Stimulated activated CD4-positive, alpha-beta T cell treated with anti-CD3 and anti-CD28 coated beads, Interleukin-4, amount 100 ng/mL, for 1 hour (primary cell): Measurements from ENCODE around the gene MAMDC4.
A peak's percentile ranks its signal among the peaks of the same experiment; 100 is the strongest.
"Not testable (repeated sequence)": the region's sequence is repeated elsewhere in the genome, so short reads cannot be mapped to it uniquely, and the experiment has no call there.

ENCODE experiments used
- DNase-seq: peaks from one replicate; pipeline ENCODE4 v3.0.0-alpha.2; 2020

MAMDC4 gene

GRCh38 chr9:136825295-136826187 is 26.6 kb upstream of the MAMDC4 start:
- DNase-seq: no peak

DNA sequence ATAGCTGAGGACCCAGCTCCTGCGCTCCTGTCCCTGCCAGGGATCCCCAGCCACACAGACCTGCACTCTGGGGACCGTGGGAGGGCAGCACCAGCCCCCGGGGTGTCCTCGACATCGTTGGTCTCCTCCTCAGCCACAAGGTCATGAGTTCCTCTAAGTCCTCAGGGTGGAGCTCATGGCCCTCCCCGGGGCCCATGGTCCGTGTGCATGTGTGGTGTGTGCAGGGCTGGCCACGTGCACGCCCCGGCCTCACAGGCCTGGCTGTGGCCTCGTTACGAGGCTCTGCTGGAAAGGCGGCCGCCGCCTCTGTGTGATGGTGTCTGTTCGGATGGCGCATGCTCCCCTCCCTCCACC is 26.0 kb upstream of the MAMDC4 start:
- DNase-seq: no peak

DNA sequence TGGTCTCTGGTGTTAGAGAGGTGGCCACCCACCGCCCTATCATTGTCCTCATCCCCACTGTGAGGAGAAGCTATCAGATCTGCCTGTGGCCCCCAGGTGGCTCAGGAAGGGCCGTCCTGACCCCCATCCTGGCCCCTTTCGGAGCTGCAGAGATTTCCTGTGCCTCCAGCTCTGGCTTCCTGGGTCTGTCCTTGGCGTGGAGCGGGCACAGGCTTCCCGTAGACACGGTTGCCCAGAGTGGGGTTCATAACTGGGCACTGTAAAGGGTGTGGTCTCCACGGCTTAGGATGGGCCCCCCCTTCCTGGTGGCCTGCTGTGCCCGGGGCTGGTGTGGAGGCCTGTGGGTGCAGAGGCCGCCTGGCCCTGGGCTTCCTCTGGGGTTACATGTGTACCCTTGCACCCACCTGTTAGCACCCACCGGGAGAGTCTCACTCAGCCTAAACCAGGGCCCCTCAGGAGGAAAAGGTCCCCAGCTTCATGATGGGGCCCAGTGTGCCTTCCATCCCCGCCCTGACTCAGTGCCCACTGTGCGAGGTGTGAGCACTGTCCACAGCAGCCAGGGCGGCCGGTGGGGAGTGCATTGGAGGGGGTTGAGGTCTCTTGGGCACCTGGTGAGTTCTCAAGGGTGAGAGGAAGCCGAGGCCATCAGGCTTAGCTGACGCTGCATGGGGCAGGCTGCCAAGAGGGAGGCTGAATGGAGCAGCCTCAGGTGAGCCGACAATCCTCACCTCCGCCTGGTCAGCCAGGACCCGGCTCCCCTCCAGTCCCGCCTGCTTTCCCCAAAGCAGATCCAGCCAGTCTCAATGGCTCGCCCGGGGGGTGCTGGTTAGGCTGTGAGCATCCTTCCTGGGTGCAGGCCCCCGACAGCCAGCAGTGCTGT is 25.2 kb upstream of the MAMDC4 start:
- no peak for DNase-seq

DNA sequence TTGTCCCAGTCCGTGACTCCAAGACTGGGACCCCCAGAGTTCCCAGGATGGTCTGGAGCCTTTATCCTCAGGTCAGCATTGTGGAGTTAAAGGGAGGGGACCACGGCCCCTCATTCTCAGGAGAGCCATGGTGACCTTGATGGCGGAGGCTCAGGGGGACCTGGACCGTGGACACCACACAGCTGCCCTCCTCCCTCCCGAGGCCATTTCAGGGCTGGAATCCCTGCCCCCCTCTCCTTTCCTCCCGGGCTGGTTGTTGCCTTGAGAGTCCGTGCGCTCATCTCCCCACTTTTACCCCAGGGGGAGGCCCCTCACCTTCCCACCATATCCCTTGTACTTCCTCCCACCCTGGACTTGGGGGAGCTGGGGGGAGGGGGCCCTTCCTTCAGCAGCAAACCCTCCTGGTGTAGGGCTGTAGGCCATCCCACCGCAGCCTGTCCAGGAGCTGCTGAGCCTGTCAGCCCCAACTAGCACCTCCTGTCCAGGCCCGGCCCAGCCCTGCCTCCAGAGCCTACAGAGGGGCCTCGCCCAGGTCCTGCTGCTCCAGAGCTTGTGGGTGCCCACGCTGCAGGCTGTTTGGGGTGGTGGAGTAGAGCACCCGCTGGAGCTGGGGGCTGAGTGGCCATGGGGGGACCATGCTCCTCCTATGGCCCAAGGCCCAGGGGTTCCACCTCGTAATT is 24.2 kb upstream of the MAMDC4 start:
- no peak for DNase-seq

DNA sequence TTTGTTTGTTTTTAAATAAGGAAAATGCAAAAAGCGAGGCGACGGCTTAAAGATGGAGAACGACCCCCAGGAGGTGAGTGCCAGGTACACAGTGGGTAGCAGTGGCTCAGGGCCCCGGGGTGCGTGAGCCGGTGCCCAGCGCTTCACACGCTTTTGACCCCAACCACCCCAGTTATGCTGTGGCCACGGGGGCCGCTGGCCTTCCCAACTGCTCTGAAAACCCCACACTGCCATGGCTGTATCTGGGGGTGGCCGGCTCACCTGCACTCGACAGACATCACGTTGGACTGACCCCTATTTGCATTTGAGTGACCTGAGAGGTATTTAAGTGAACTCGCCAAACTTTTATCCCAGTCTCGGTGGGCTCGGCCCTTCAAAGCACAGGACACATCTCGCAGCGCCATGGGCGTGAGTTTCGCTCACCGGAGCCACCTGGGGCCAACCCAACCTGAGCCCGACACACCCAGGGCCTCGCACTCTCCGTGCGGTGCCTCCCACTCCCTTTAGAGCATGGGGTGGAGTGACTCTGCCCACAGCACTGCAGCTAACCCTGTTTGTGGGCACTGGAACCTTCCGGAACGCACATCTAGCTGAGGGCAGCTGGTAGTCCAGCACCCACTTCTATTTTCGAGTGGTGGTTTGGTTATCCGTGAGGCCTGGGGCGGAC is 23.5 kb upstream of the MAMDC4 start:
- no peak for DNase-seq

GRCh38 chr9:136829412-136829811 is 22.7 kb upstream of the MAMDC4 start:
- no peak for DNase-seq

DNA sequence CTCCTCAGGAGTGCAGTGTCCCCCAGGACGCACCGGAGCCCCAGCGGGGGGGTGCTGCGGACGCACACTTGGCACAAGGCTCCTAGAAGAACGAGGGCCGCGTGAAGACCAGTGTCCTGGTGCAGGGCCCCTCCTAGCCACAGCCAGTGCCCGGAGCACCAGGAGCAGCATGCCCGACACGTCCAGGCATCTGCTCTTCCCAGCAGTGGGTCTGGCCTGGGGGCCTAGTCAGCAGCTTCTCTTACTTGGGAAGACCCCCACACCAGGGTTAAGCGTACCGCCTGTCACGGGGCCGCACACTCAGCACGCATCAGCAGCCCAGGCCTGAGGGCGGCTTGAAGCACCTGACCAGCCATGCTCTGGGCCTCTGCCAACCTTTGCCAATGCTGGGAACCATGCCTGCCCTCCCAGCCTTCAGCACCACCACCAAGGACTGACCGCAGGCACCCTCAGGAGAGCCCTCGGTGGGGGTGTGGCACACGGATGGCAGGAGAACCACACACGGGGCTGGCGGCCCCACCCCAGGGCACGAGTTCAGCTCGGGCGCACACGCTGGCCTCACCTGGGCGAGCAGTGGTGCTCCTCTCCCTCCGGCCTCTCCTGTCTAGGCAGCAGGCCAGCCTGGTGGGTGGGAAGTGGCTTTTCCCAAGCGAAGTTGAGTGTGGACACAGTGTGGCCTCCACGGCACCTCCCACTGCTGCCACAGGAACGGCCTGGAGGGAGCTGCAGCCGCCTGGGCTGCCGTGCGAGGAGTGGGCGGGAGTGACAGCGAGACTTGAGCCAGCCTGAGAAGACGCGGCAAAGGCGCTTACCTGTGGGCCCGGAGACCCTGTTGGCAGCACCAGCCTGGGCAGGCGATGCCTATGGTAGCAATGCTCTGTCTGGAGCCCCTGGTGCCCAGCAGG is 21.9 kb upstream of the MAMDC4 start:
- no peak for DNase-seq

- no peak for DNase-seq
Measured at GRCh38 chr9:136831002-136831719, 21.0 kb upstream of the MAMDC4 start.

DNA sequence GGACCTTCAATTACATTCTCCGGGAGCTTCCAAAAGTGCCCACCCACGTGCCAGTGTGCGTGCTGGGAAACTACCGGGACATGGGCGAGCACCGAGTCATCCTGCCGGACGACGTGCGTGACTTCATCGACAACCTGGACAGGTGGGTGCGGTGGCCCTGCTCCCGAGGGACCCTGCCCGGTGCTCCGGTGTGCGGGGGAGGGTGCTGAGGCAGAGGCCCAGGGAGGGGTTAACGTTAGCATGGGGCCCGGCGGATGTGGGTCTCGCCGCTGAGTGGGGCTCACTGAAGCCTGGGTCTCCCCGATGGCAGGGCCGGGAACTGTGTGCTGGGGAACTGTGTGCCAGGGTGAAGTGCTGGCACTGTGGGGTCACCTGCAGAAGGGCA is 20.4 kb upstream of the MAMDC4 start:
- no peak for DNase-seq

DNA sequence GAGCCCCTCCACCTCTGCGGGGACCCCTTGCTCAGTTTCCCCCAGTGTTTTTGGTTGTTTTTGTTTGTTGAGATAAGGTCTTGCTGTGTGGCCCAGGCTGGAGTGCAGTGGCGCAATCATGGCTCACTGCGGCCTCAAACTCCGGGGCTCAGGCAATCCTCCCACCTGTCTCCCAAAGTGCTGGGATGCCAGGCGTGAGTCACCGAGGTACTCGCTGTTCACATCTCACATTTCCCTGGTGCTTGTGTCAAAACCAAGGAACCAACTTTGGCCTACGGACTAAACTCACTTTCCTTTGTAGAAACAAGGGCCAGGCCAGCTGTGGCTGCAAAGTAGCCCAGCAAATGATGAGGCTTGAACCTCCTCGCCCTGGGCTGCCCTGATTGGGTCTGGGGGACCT is 19.6 kb upstream of the MAMDC4 start:
- no peak for DNase-seq

- DNase-seq: not testable (repeated sequence)
Measured at GRCh38 chr9:136833381-136834048, 18.6 kb upstream of the MAMDC4 start.

- DNase-seq: peak; percentile 1
Measured at GRCh38 chr9:136835162-136835931, 16.8 kb upstream of the MAMDC4 start.

DNA sequence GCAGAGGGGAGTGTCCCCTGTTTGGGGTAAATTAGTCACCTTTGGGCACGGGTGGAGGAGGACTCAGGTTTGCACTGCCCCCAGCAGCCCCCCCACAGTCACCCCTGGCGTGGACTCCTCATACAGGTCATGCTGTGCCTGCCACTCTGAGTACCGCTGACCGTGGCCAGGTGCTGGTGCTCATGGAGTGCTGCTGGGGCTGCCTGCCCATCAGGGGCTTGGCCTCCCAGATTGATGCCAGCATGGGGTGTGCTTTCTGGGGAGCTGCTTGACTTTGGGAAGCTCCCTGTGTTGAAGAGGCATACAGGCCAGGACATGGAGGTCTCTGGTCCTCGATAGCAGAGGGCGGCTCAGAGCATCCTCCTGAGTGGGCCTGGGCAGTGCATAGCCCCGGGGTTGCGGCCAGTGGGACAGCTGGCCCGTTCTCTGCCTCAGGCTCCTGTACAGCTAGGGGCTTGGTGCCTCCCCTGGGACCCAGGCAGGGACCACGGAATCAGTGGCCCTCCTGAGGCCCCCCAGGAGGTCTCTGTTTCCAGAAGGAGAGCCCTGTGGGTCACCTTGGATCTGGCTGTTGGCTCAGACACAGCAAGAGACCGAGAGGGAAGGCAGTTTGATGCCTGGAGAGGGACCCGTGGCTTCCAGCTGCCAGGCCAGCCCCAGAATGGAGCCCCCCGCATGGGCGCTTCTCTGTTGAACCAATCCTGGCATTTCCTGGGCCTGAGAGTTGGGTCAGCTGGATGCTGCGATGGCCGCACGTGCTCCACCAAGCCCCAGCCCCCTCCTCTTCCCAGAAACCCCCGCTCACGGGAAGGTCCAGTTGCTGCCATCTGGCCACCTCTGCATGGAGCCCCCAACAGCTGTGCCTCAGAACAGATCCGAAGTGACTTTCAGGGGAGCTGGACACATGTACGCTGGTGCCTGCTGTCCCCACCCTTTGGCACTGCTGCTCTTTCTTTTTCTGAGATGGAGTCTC is 15.9 kb upstream of the MAMDC4 start:
- DNase-seq: no peak

DNA sequence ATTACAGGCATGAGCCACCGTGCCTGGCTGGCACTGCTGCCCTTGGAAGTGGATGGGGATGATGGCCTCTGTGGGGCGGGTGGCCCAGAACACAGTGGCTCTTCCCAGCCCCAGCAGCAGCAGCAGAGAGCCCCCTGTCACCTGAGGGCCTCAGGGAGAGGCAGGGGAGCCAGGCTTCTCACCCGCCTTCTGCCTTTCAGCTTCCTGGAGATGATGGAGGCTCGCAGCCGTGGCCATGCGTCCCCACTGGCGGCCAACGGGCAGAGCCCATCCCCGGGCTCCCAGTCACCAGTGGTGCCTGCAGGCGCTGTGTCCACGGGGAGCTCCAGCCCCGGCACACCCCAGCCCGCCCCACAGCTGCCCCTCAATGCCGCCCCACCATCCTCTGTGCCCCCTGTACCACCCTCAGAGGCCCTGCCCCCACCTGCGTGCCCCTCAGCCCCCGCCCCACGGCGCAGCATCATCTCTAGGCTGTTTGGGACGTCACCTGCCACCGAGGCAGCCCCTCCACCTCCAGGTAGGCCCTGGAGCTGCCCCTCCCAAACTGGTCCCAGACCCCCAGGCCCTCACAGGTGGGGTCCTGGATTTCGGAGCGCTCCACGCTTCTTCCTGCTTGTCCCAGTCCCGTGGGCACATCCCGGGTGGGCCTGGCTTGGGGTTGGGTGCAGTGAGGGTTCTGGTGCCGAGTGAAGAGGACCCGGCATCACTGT is 14.8 kb upstream of the MAMDC4 start:
- DNase-seq: no peak

DNA sequence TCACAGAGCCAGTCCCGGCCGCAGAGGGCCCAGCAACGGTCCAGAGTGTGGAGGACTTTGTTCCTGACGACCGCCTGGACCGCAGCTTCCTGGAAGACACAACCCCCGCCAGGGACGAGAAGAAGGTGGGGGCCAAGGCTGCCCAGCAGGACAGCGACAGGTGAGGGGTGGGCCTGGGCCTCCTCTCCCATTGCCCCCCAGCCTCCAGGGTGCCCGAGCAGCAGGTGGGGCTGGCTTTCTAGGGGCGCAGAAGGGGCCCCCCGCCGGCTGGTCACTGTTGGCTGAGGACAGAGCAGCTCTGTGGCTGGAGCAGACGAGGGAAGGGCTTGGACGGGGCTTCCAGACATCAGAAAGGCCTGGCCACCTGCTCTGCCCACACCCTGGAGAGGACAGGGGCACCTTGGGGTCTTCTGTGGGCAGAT is 14.3 kb upstream of the MAMDC4 start:
- DNase-seq: not testable (repeated sequence)

- DNase-seq: no peak
Measured at GRCh38 chr9:136838314-136839228, 13.6 kb upstream of the MAMDC4 start.
